Brain microvascular endothelial cell (primary cell): ENCODE data around the gene CDK5.

Experiments
- DNase-seq: peaks from one replicate; pipeline ENCODE4 v3.0.0-alpha.2; 2020
- H3K27ac ChIP-seq: fragments of 250-450 bp; sonication (Bioruptor Pico); 2 replicates; pipeline ENCODE4 v1.5.1; 2020; ENCODE audit warnings: mild to moderate bottlenecking, moderate library complexity
- H3K27me3 ChIP-seq: fragments of 250-450 bp; sonication (Bioruptor Pico); replicated peaks from 2 replicates; pipeline ENCODE4 v1.5.1; 2020; ENCODE audit warnings: mild to moderate bottlenecking
- H3K36me3 ChIP-seq: fragments of 250-450 bp; sonication (Bioruptor Pico); replicated peaks from 2 replicates; pipeline ENCODE4 v1.5.1; 2020; ENCODE audit warnings: mild to moderate bottlenecking
- H3K4me3 ChIP-seq: 2 replicates; pipeline ENCODE4 v1.5.1; 2011; ENCODE audit warnings: low read depth, mild to moderate bottlenecking, control low read depth, low read length, moderate library complexity
- in situ Hi-C: cut with HindIII; loops from 2 replicates; pipeline ENCODE4 v1.10.0; 2017; ENCODE audit warnings: low sequenced_read_pairs, low pct_ligation_motif_present
- TF ChIP-seq, protein P1 (sequence below): IDR thresholded peaks from 2 replicates; pipeline ENCODE4 v1.5.1; 2011; ENCODE audit warnings: low read depth, mild to moderate bottlenecking, moderate library complexity, low read length, control low read depth, inconsistent platforms; ENCODE audit errors: missing control alignments

The CDK5 gene

DNA sequence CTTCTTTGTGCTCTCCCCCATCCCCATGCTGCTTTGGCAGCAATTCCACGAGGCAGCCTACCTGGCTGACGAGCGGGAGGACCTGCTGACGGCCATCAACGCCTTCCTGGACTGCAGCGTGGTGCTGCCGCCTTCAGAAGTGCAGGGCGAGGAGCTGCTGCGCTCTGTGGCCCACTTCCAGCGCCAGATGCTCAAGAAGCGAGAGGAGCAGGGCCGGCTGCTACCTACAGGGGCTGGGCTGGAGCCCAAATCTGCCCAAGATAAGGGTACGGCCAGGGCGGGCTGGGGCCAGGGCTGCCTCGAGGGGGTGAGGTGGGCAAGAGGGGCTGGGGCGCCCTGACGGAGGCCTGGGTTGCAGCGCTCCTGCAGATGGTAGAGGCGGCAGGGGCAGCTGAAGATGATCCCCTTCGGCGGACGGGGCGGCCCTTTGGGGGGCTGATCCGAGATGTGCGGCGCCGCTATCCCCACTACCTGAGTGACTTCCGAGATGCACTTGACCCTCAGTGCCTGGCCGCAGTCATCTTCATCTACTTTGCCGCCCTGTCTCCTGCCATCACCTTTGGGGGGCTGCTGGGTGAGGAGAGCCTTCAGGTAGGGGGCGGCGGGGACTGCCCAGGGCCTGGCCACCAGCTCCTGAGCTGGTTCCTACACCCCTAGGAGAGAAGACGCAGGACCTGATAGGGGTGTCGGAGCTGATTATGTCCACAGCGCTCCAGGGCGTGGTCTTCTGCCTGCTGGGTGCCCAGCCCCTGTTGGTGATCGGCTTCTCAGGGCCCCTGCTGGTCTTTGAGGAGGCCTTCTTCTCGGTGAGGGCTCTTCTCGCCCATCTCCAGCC is 13.6 kb upstream of the CDK5 start:
- DNase-seq, result no peak
- Histone ChIP-seq H3K36me3 (peaks cover 90% of the 10 kb centered on the region), H3K4me3 (no peak overlapping the region), H3K27me3 (no peaks in the 10 kb centered on the region), H3K27ac (no peak overlapping the region)
- TF ChIP-seq, protein P1, sequence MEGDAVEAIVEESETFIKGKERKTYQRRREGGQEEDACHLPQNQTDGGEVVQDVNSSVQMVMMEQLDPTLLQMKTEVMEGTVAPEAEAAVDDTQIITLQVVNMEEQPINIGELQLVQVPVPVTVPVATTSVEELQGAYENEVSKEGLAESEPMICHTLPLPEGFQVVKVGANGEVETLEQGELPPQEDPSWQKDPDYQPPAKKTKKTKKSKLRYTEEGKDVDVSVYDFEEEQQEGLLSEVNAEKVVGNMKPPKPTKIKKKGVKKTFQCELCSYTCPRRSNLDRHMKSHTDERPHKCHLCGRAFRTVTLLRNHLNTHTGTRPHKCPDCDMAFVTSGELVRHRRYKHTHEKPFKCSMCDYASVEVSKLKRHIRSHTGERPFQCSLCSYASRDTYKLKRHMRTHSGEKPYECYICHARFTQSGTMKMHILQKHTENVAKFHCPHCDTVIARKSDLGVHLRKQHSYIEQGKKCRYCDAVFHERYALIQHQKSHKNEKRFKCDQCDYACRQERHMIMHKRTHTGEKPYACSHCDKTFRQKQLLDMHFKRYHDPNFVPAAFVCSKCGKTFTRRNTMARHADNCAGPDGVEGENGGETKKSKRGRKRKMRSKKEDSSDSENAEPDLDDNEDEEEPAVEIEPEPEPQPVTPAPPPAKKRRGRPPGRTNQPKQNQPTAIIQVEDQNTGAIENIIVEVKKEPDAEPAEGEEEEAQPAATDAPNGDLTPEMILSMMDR, result no peak
- in situ Hi-C loops, result no loop called here

DNA sequence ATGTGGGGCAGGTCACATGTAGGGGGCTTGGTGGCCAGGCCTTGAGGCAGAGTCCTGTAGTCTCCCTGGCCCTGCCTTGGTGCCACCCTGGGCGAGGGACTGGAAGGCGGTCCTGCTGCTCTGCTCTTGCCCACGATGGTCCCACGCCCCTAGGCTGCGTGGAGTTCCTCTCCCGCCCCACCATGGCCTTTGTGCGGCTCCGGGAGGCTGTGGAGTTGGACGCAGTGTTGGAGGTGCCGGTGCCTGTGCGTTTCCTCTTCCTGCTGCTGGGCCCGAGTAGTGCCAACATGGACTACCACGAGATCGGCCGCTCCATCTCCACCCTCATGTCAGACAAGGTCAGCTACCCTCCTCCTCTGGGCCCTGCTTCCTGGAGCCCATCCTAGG is 12.9 kb upstream of the CDK5 start:
- Histone ChIP-seq H3K27ac (no peak overlapping the region), H3K27me3 (no peaks in the 10 kb centered on the region), H3K36me3 (peaks cover 90% of the 10 kb centered on the region), H3K4me3 (no peak overlapping the region)
- TF ChIP-seq, protein P1, result no peak
- in situ Hi-C loops, result no loop called here
- DNase-seq, result no peak

DNA sequence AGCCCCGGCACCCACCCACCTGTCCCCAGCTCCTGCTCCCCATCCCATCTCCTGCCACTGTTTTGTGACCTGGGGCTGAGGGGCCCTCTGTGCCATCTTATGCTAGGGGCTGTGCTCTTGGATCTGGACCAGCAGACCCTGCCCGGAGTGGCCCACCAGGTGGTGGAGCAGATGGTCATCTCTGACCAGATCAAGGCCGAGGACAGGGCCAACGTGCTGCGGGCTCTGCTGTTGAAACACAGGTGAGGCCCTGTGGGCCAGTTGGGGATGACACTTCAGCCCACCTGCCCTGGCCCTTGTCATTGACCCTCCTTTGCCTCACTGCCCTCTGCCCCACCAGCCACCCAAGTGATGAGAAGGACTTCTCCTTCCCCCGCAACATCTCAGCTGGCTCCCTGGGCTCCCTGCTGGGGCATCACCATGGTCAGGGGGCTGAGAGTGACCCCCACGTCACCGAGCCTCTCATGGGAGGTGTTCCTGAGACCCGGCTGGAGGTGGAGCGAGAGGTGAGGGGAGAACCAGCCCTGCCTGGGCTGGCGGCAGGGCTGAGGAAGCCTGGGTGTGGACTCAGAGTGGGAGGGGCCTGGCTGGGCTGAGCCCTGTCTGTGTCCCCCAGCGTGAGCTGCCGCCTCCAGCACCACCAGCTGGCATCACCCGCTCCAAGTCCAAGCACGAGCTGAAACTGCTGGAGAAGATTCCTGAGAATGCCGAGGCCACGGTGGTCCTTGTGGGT is 12.3 kb upstream of the CDK5 start:
- TF ChIP-seq, protein P1, result no peak
- H3K4me3 ChIP-seq, result no peak overlapping the region
- H3K27me3 ChIP-seq, result no peaks in the 10 kb centered on the region
- DNase-seq, result no peak
- no peak overlapping the region for H3K27ac ChIP-seq
- in situ Hi-C loops, result no loop called here
- peaks cover 87% of the 10 kb centered on the region for H3K36me3 ChIP-seq

DNA sequence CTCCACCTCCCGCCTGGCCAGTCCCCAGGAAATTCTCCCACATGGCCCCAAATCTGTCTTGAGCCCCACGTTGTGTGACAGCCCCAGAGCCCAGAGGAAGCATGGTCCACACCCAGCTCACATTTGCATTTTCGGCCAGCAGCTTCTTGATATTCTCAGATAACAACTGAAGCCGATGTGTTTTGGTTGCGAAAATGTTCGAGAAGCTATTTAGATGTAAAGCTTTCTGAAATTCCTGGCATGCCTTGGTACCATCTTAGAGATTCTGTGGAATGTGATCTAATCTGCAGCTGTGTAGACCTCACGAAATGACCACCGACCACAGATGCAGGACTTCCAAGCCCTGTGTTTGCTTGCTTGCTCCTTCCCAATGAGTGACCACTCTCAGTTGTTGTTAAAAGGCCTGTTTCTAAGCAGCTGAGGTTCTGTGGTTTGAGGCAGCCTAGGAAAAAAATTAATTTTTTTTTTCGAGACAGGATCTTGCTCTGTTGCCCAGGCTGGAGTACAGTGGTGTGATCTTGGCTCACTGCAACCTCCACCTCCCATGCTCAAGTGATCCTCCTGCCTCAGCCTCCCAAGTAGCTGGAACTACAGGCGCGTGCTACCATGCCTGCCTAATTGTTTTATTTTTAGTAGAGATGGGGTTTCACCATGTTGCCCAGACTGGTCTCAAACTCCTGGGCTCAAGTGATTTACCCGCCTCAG is 10.5 kb upstream of the CDK5 start:
- TF ChIP-seq, protein P1, result no peak
- peak overlapping the region; percentile 51 for H3K27ac ChIP-seq
- H3K36me3 ChIP-seq, result peaks cover 81% of the 10 kb centered on the region

GRCh38 chr7:151066273-151066974 is 8.7 kb upstream of the CDK5 start:
- TF ChIP-seq, protein P1, result no peak
- Histone ChIP-seq H3K36me3 (peaks cover 69% of the 10 kb centered on the region), H3K4me3 (no peak overlapping the region), H3K27ac (no peak overlapping the region), H3K27me3 (no peaks in the 10 kb centered on the region)
- in situ Hi-C loops, result no loop called here
- DNase-seq, result no peak

More for the DNA sequence above, 10.5 kb upstream of the CDK5 start:
- DNase-seq, result peak; percentile 79
- H3K27me3 ChIP-seq, result no peaks in the 10 kb centered on the region
- H3K4me3 ChIP-seq, result no peak overlapping the region
- in situ Hi-C loops, result no loop called here
